Nephron progenitor cell (in vitro differentiated cells): ENCODE measurements around the gene AIF1.
A peak's percentile ranks its signal among the peaks of the same experiment; 100 is the strongest.

Experiments used
- DNase-seq: peaks from one replicate; pipeline ENCODE4 v3.0.0; 2021
- H3K27ac Mint-ChIP-seq: 2 replicates; pipeline ENCODE4 v1.8.0; 2021; ENCODE audit warnings: mild to moderate bottlenecking, moderate library complexity, mixed read lengths
- H3K27me3 Mint-ChIP-seq: 2 replicates; pipeline ENCODE4 v1.8.0; 2021; ENCODE audit warnings: mild to moderate bottlenecking, low read depth, mixed read lengths; ENCODE audit not compliant: poor library complexity
- H3K36me3 Mint-ChIP-seq: 2 replicates; pipeline ENCODE4 v1.8.0; 2021; ENCODE audit warnings: low read depth, mixed read lengths
- H3K4me1 Mint-ChIP-seq: 2 replicates; pipeline ENCODE4 v1.8.0; 2021; ENCODE audit warnings: mixed read lengths
- H3K4me3 Mint-ChIP-seq: 2 replicates; pipeline ENCODE4 v1.8.0; 2021; ENCODE audit warnings: mild to moderate bottlenecking, moderate library complexity, mixed read lengths
- H3K9me3 Mint-ChIP-seq: 2 replicates; pipeline ENCODE4 v1.8.0; 2021; ENCODE audit warnings: mild to moderate bottlenecking, moderate library complexity, mixed read lengths
- TF ChIP-seq, protein P1 (sequence below): fragments of 200-600 bp; sonication (generic); IDR thresholded peaks from 2 replicates; pipeline ENCODE4 v1.5.0; 2021; ENCODE audit warnings: antibody characterized with exemption

Gene AIF1

DNA sequence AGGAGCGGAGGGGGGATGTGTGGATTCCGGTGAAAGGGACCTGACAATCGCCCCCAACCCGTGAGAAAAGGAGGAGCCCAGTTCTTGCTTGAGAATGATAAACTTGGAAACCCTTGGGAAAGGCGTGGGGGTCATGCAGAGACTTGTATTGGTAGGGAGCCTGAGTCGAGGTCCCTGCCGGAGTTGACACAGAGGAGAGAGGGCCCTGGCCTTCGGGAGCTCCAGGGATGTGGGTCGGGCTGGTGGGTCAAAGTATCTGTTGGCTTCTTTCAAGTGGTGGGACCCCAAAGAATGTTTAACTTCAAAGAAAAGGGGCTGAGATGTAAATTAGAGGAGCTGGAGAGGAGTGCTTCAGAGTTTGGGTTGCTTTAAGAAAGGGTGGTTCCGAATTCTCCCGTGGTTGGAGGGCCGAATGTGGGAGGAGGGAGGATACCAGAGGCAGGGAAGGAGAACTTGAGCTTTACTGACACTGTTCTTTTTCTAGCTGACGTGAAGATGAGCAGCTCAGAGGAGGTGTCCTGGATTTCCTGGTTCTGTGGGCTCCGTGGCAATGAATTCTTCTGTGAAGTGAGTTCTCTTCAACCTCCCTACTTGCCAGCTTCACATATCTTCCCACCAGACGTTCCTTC lies 51.4 kb downstream of the AIF1 start:
- peaks cover 51% of the 10 kb centered on the region for H3K4me1 Mint-ChIP-seq
- no peak for DNase-seq
- peak overlapping the region; percentile 93 for H3K4me3 Mint-ChIP-seq
- TF ChIP-seq, protein P1, sequence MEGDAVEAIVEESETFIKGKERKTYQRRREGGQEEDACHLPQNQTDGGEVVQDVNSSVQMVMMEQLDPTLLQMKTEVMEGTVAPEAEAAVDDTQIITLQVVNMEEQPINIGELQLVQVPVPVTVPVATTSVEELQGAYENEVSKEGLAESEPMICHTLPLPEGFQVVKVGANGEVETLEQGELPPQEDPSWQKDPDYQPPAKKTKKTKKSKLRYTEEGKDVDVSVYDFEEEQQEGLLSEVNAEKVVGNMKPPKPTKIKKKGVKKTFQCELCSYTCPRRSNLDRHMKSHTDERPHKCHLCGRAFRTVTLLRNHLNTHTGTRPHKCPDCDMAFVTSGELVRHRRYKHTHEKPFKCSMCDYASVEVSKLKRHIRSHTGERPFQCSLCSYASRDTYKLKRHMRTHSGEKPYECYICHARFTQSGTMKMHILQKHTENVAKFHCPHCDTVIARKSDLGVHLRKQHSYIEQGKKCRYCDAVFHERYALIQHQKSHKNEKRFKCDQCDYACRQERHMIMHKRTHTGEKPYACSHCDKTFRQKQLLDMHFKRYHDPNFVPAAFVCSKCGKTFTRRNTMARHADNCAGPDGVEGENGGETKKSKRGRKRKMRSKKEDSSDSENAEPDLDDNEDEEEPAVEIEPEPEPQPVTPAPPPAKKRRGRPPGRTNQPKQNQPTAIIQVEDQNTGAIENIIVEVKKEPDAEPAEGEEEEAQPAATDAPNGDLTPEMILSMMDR, result no peak
- H3K27ac Mint-ChIP-seq, result peak overlapping the region; percentile 96
- H3K27me3 Mint-ChIP-seq, result peaks cover 8% of the 10 kb centered on the region
- peaks cover 57% of the 10 kb centered on the region for H3K36me3 Mint-ChIP-seq
- no peaks in the 10 kb centered on the region for H3K9me3 Mint-ChIP-seq
